Measurements from ENCODE around the gene FKBP1A. TPM values are rescaled to one million over a fixed set of nuclear protein-coding genes. Genes with fewer than 3 reads are reported as not detected.

FKBP1A gene
- total RNA-seq, 1 experiment from 2014 or later = 196 TPM

GRCh38 chr20:1386323-1386722, 6.5 kb downstream of the FKBP1A start:
- no peak overlapping the region for H3K9ac ChIP-seq (ENCODE audit: extremely low read depth, insufficient read length, low read length)
- no peaks in the 10 kb centered on the region for H3K23me2 ChIP-seq (ENCODE audit: insufficient read length, low read depth, low read length, poor library complexity, severe bottlenecking)
- H3K4me2 ChIP-seq (ENCODE audit: insufficient read depth, insufficient read length, low read length) = no peak overlapping the region
- H3K9me3 ChIP-seq (ENCODE audit: control insufficient read depth, low read depth, low read length) = no peaks in the 10 kb centered on the region
- H3K36me3 Mint-ChIP-seq (ENCODE audit: insufficient read depth in 1 of 3, low read depth in 3 of 3) = peaks cover 0 to 5% (median 3%) of the 10 kb centered on the region in 3 experiments; a peak in 4 of 7 replicates
- H3K79me2 ChIP-seq (ENCODE audit: insufficient read depth, low read length) = peaks cover 57% of the 10 kb centered on the region; the same call in 1 of the 2 replicates
- no peak for DNase-seq
- no peaks in the 10 kb centered on the region for H3K27me3 ChIP-seq (ENCODE audit: insufficient read depth, low read length)
- no peak overlapping the region for H2AK5ac ChIP-seq (ENCODE audit: insufficient read length, low read length)
- H4K20me1 ChIP-seq (ENCODE audit: control insufficient read depth, insufficient read depth, insufficient read length) = peaks cover 6% of the 10 kb centered on the region
- H4K8ac ChIP-seq (replicated peaks; ENCODE audit: insufficient read length, low read depth, low read length) = no peak overlapping the region
- no peak overlapping the region for H3K56ac ChIP-seq (ENCODE audit: insufficient read length, low read depth, low read length)
- H3K27ac Mint-ChIP-seq = peak overlapping the region in 1 of 3 experiments; percentile 59; a peak in 2 of 7 replicates
- no peak overlapping the region for H2BK120ac ChIP-seq (ENCODE audit: low read depth, low read length, poor library complexity, severe bottlenecking)
- no CpG with 5 or more reads among the region's 4 CpGs for WGBS (ENCODE audit: extremely low coverage, insufficient read length, low lambda C conversion rate)
- no peak overlapping the region for H3K27ac ChIP-seq (ENCODE audit: insufficient read length, low read depth, low read length)
- H3K27me3 Mint-ChIP-seq (ENCODE audit: low read depth) = no peaks in the 10 kb centered on the region
- H4K5ac ChIP-seq (ENCODE audit: insufficient read length, low read depth, low read length) = no peak overlapping the region
- H2BK20ac ChIP-seq (ENCODE audit: low read depth, low read length, poor library complexity, severe bottlenecking) = no peak overlapping the region
- peaks cover 19% of the 10 kb centered on the region; the same call in 1 of the 2 replicates for H3K4me1 ChIP-seq (ENCODE audit: insufficient read depth, low read length)
- H2BK5ac ChIP-seq (ENCODE audit: insufficient read length, low read length) = no peak overlapping the region
- no peak overlapping the region for H2AFZ ChIP-seq (ENCODE audit: low read length)
- H4K91ac ChIP-seq (ENCODE audit: insufficient read length, low read depth, low read length) = no peak overlapping the region
- H3K14ac ChIP-seq (ENCODE audit: insufficient read depth, low read length) = no peak overlapping the region
- no peak overlapping the region for H2BK12ac ChIP-seq (ENCODE audit: insufficient read length, low read depth, low read length)
- no peak overlapping the region for H3K18ac ChIP-seq (ENCODE audit: insufficient read length, low read depth, low read length)
- H3K4me1 Mint-ChIP-seq = peaks cover 28 to 30% of the 10 kb centered on the region in 2 experiments
- no peak overlapping the region for H3K4ac ChIP-seq (ENCODE audit: low read depth, low read length)
- H3T11ph ChIP-seq (ENCODE audit: low read length) = no peak overlapping the region
- no peak overlapping the region for H3K23ac ChIP-seq (ENCODE audit: insufficient read length, low read depth, low read length)
- no peak overlapping the region for H3K4me3 Mint-ChIP-seq
- no peaks in the 10 kb centered on the region for H3K9me3 Mint-ChIP-seq
- peaks cover 22% of the 10 kb centered on the region for H3K79me1 ChIP-seq (ENCODE audit: insufficient read depth, low read depth, low read length, poor library complexity, severe bottlenecking)
- TF ChIP-seq, protein P1, sequence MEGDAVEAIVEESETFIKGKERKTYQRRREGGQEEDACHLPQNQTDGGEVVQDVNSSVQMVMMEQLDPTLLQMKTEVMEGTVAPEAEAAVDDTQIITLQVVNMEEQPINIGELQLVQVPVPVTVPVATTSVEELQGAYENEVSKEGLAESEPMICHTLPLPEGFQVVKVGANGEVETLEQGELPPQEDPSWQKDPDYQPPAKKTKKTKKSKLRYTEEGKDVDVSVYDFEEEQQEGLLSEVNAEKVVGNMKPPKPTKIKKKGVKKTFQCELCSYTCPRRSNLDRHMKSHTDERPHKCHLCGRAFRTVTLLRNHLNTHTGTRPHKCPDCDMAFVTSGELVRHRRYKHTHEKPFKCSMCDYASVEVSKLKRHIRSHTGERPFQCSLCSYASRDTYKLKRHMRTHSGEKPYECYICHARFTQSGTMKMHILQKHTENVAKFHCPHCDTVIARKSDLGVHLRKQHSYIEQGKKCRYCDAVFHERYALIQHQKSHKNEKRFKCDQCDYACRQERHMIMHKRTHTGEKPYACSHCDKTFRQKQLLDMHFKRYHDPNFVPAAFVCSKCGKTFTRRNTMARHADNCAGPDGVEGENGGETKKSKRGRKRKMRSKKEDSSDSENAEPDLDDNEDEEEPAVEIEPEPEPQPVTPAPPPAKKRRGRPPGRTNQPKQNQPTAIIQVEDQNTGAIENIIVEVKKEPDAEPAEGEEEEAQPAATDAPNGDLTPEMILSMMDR (conservative IDR thresholded peaks at IDR 0.05) = no peak
- no peak overlapping the region for H2BK15ac ChIP-seq (ENCODE audit: low read depth, low read length)

Measured in H9 (cell line).